Fibroblast of lung (primary cell): ENCODE data around the gene POLR2H. TPM values are rescaled to one million over a fixed set of nuclear protein-coding genes. Genes with fewer than 3 reads are reported as not detected.

Experiments used
- DNase-seq, 2 donors: peaks; one replicate each; pipeline versions ENCODE4 v3.0.0 to v3.0.0-alpha.2; 2010; ENCODE audit warnings: low read depth in 2 of 2
- H2AFZ ChIP-seq: 2 replicates; pipeline ENCODE4 v1.5.1; 2012; ENCODE audit warnings: low read length, control low read depth, inconsistent platforms
- H3K27ac ChIP-seq: 2 replicates; pipeline ENCODE4 v1.5.1; 2011; ENCODE audit warnings: low read length, control low read depth; ENCODE audit not compliant: insufficient read depth
- H3K27me3 ChIP-seq: 2 replicates; pipeline ENCODE4 v1.5.1; 2011; ENCODE audit warnings: mild to moderate bottlenecking, low read length; ENCODE audit not compliant: control insufficient read depth, insufficient read depth
- H3K36me3 ChIP-seq: 2 replicates; pipeline ENCODE4 v1.5.1; 2011; ENCODE audit warnings: low read length; ENCODE audit not compliant: control insufficient read depth, insufficient read depth
- H3K4me1 ChIP-seq: 2 replicates; pipeline ENCODE4 v1.5.1; 2011; ENCODE audit warnings: low read length; ENCODE audit not compliant: control insufficient read depth, insufficient read depth; ENCODE audit errors: extremely low read depth
- H3K4me2 ChIP-seq: 2 replicates; pipeline ENCODE4 v1.5.1; 2011; ENCODE audit warnings: low read length, control low read depth; ENCODE audit not compliant: insufficient read depth; ENCODE audit errors: extremely low read depth
- H3K4me3 ChIP-seq, 4 experiments: fragments of 200-600 bp in 1 of 4; sonication (generic) in 1 of 4; replicated peaks in 1 of 4; 2 replicates each; pipeline ENCODE4 v1.5.1; 2011 to 2016; ENCODE audit warnings: low read length in 4 of 4, low read depth in 3 of 4, mild to moderate bottlenecking in 3 of 4, control low read depth in 2 of 4, inconsistent platforms in 1 of 4, mixed read lengths in 1 of 4; ENCODE audit not compliant: insufficient read depth in 1 of 4; ENCODE audit errors: control extremely low read depth in 1 of 4
- H3K79me2 ChIP-seq: 2 replicates; pipeline ENCODE4 v1.5.1; 2012; ENCODE audit warnings: mild to moderate bottlenecking, low read length, inconsistent platforms; ENCODE audit not compliant: control insufficient read depth, insufficient read depth
- H3K9ac ChIP-seq: 2 replicates; pipeline ENCODE4 v1.5.1; 2011; ENCODE audit warnings: mild to moderate bottlenecking, low read length, control low read depth; ENCODE audit not compliant: insufficient read depth
- H3K9me3 ChIP-seq: 2 replicates; pipeline ENCODE4 v1.5.1; 2012; ENCODE audit warnings: low read depth, low read length; ENCODE audit not compliant: control insufficient read depth, insufficient read depth
- H4K20me1 ChIP-seq: 2 replicates; pipeline ENCODE4 v1.5.1; 2011; ENCODE audit warnings: low read length; ENCODE audit not compliant: control insufficient read depth, insufficient read depth; ENCODE audit errors: extremely low read depth
- EZH2 ChIP-seq: IDR thresholded peaks from 2 replicates; pipeline ENCODE4 v1.5.1; 2012; ENCODE audit warnings: low read length, control low read depth, mild to moderate bottlenecking; ENCODE audit errors: missing control alignments
- polyA plus RNA-seq, 2 donors: library from polyadenylated mRNA; depleted of rRNA in 1 of 2; stranded (reverse) in 1 of 2; unstranded in 1 of 2; fragments of >200 nt; gene quantifications; 2 replicates each; pipeline ENCODE4 v1.2.1, GENCODE V29; 2011 to 2012; ENCODE audit warnings: missing spikeins in 1 of 2
- total RNA-seq: library from RNA; depleted of rRNA; stranded (reverse); fragments of >200 nt; gene quantifications from 2 replicates; pipeline ENCODE4 v1.2.1, GENCODE V29; 2014
- TF ChIP-seq, protein P1 (sequence below), 2 donors: IDR thresholded peaks in 1 of 2; conservative IDR thresholded peaks in 1 of 2; 1 replicate in 1 of 2; 2 replicates in 1 of 2; pipeline ENCODE4 v1.5.1; 2011 to 2012; ENCODE audit warnings: low read length in 2 of 2, control low read depth in 1 of 2, inconsistent platforms in 1 of 2, low read depth in 1 of 2, mild to moderate bottlenecking in 1 of 2

The POLR2H gene
- total and polyA plus RNA-seq, 2 donors (not counting 1 experiment from before 2014, with no cell fraction given) = 62.4 to 100 TPM

DNA sequence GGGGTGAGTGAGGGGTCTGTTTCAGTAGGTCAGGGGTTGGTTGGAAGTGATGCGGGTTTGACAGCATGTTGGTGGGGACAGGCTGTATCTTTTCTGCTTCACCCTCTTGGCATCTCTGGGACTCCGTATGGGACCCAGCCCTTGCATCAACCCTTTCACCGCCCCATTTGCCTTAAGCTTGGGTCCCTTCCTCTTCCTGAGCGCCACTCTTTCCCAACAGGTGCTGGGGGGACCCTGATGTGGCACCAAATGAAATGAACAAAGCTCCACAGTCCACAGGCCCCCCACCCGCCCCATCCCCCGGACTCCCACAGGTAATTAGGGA is 46.0 kb upstream of the POLR2H start:
- H3K4me2 ChIP-seq = peak overlapping the region; percentile 95
- no peak for DNase-seq
- H3K4me1 ChIP-seq = peaks cover 20% of the 10 kb centered on the region
- no peaks in the 10 kb centered on the region for H3K27me3 ChIP-seq
- peak overlapping the region; percentile 90 to 98 (median 95) for H3K4me3 ChIP-seq
- peaks cover 4% of the 10 kb centered on the region for H4K20me1 ChIP-seq
- H3K9ac ChIP-seq = peak overlapping the region; percentile 94
- TF ChIP-seq EZH2 = no peak
- TF ChIP-seq, protein P1, sequence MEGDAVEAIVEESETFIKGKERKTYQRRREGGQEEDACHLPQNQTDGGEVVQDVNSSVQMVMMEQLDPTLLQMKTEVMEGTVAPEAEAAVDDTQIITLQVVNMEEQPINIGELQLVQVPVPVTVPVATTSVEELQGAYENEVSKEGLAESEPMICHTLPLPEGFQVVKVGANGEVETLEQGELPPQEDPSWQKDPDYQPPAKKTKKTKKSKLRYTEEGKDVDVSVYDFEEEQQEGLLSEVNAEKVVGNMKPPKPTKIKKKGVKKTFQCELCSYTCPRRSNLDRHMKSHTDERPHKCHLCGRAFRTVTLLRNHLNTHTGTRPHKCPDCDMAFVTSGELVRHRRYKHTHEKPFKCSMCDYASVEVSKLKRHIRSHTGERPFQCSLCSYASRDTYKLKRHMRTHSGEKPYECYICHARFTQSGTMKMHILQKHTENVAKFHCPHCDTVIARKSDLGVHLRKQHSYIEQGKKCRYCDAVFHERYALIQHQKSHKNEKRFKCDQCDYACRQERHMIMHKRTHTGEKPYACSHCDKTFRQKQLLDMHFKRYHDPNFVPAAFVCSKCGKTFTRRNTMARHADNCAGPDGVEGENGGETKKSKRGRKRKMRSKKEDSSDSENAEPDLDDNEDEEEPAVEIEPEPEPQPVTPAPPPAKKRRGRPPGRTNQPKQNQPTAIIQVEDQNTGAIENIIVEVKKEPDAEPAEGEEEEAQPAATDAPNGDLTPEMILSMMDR (conservative IDR thresholded peaks at IDR 0.05 in 1 of 2, IDR thresholded peaks at IDR 0.05 in 1 of 2; ENCODE audit: low read depth in 1 of 2, low read length in 2 of 2) = no peak
- peak overlapping the region; percentile 95 for H3K27ac ChIP-seq
- H2AFZ ChIP-seq = no peak overlapping the region
- H3K36me3 ChIP-seq = peaks cover 14% of the 10 kb centered on the region
- no peaks in the 10 kb centered on the region for H3K9me3 ChIP-seq
- peaks cover 58% of the 10 kb centered on the region for H3K79me2 ChIP-seq

DNA sequence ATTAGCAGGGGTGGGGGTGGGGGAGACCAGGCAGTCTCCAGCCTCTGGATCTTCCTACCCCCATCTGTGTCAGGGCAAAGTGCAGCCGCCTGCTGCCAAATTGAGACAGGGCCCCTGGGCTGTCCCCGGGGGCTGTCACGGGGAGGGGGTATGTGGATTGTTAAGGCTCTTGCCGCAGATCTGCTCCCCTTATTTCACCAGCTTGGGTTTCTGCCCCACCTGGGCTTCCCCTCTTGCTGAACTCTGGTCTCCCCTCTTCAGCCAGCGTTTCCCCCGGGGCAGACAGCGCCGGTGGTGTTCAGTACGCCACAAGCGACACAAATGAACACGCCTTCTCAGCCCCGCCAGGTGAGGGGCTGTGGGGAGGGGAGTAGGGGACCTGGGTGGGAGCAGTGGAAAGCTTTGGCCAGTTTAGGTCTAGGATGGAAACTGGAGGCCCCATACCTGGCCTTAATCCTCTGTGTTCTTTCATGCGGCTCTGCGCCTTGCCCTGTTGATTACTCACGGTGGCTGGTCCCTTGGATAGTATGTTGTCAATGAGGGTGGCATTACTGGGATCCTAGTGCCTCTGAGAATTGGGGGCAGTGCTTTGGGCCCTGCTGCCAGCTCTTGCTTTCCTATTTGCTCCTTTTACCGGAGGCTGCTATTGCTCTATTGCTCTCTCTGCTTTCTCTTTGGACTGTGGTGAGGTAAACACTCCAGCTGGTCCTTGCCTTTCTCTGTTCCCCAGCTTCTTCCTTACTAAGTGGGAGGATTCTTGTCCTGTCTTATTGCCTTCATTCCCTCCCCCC is 45.4 kb upstream of the POLR2H start:
- Histone ChIP-seq H3K27ac (peak overlapping the region; percentile 95), H3K79me2 (peaks cover 63% of the 10 kb centered on the region)
- DNase-seq = peak in 1 of 2 donors; percentile 23

DNA sequence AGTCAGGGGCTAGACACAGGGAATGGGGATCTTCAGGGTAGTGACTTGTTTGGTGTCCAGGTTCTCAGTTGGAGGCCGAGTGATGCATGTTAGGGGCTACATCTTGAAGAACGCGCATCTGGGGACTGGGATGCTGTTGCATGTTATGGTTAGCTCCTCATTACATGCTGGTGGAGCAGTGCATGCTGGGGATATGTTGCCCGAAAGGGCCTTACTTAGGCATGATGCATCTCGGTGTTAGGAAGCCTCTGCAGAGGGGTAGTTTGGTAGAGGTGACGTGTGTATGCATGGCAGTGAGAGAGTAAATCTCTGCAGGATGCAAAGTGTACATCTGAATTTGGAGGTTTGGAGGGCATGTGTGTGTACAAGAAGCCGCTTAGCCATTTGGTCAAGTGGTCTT is 44.7 kb upstream of the POLR2H start:
- Histone ChIP-seq H3K4me3 (peak overlapping the region; percentile 90 to 98 (median 95)), H4K20me1 (peaks cover 4% of the 10 kb centered on the region), H3K36me3 (peaks cover 26% of the 10 kb centered on the region), H3K79me2 (peaks cover 70% of the 10 kb centered on the region), H3K4me1 (peaks cover 23% of the 10 kb centered on the region), H3K27me3 (no peaks in the 10 kb centered on the region), H3K27ac (peak overlapping the region; percentile 95), H2AFZ (no peak overlapping the region), H3K9ac (no peak overlapping the region), H3K9me3 (no peaks in the 10 kb centered on the region), H3K4me2 (peak overlapping the region; percentile 95)
- DNase-seq = no peak
- TF ChIP-seq EZH2 = no peak
- TF ChIP-seq, protein P1 (conservative IDR thresholded peaks at IDR 0.05 in 1 of 2, IDR thresholded peaks at IDR 0.05 in 1 of 2; ENCODE audit: low read depth in 1 of 2, low read length in 2 of 2) = no peak

More for the DNA sequence above, 45.4 kb upstream of the POLR2H start:
- H3K9ac ChIP-seq = peak overlapping the region; percentile 94
- H3K4me3 ChIP-seq = peak overlapping the region; percentile 90 to 98 (median 95)
- TF ChIP-seq, protein P1 (conservative IDR thresholded peaks at IDR 0.05 in 1 of 2, IDR thresholded peaks at IDR 0.05 in 1 of 2; ENCODE audit: low read depth in 1 of 2, low read length in 2 of 2) = no peak
- TF ChIP-seq EZH2 = no peak
- H4K20me1 ChIP-seq = peaks cover 4% of the 10 kb centered on the region
- peaks cover 20% of the 10 kb centered on the region for H3K4me1 ChIP-seq
- peaks cover 20% of the 10 kb centered on the region for H3K36me3 ChIP-seq
- H3K27me3 ChIP-seq = no peaks in the 10 kb centered on the region
- peak overlapping the region; percentile 95 for H3K4me2 ChIP-seq
- no peak overlapping the region for H2AFZ ChIP-seq
- H3K9me3 ChIP-seq = no peaks in the 10 kb centered on the region
